ENCODE results near the gene ZNF483. TPM values are rescaled to one million over a fixed set of nuclear protein-coding genes. Genes with fewer than 3 reads are reported as not detected.
A peak's percentile ranks its signal among the peaks of the same experiment; 100 is the strongest.

The ZNF483 gene
- total and polyA plus RNA-seq, 2 of the 4 experiments (the other 2 are of a cell fraction), result 0.10 to 0.90 TPM

DNA sequence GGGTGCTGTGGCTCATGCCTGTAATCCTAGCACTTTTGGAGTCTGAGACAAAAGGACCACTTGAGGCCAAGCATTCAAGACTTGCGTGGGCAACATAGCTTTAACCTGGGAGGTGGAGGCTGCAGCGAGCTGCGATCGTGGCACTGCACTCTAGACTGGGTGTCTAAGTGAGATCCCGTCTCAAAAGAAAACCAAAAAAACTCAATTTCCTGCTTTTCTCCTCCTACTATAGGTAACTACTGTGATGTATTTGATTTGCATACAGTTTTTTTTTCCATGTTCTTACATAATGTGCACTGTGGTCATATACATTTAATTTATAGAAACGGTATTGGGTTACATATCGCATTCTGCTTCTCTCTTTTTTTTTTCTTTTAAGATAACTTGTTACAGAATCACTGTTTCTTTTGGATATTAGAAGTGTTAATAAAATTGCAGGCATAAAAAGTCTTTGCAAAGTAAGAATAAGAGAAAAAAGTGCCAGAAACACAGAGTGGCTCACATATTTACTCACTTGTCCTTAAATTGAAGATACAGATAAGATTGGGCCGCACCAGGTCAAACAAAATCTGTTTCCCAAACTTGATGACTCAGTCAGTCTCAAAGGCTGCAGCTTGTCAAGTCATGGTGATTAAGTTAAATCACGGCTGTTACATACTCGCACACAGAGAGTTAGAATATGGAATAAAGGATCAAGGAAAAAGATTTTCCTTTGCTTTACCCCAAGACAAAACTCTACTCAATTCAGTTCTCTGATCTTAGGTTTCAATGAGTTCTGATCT, 76.4 kb downstream of the ZNF483 start:
- no peak overlapping the region for H3K27ac ChIP-seq (ENCODE audit: insufficient read depth, low read length)
- ATAC-seq (ENCODE audit: low read depth), result no peak
- WGBS, 2 experiments (ENCODE audit: extremely low coverage in 2 of 2, insufficient read length in 1 of 2), result no CpG with 5 or more reads among the region's 10 CpGs

More for the DNA sequence above, 76.4 kb downstream of the ZNF483 start:
- no peak overlapping the region for H2BK15ac ChIP-seq (ENCODE audit: low read depth, low read length)
- H2BK5ac ChIP-seq (ENCODE audit: low read depth, low read length, poor library complexity, severe bottlenecking), result no peak overlapping the region
- H3K27me3 ChIP-seq (ENCODE audit: control insufficient read depth, insufficient read depth, low read length), result no peaks in the 10 kb centered on the region
- H3K4me3 ChIP-seq (ENCODE audit: insufficient read depth, low read depth, low read length), result no peak overlapping the region
- peaks cover 7% of the 10 kb centered on the region; the same call in 1 of the 2 replicates for H3K9me1 ChIP-seq (ENCODE audit: insufficient read depth, low read length)
- H3K14ac ChIP-seq (replicated peaks; ENCODE audit: low read depth, low read length), result no peak overlapping the region
- H2AK9ac ChIP-seq (replicated peaks; ENCODE audit: low read depth, low read length, poor library complexity), result no peak overlapping the region
- no peak overlapping the region for H4K8ac ChIP-seq (ENCODE audit: low read depth in 2 of 2, low read length in 2 of 2)
- no peak overlapping the region for H2AK5ac ChIP-seq (ENCODE audit: low read depth, low read length)
- no peak overlapping the region for H3K4ac ChIP-seq (ENCODE audit: low read depth, low read length)
- no peak overlapping the region for H3K4me2 ChIP-seq (ENCODE audit: low read depth, low read length)
- no peak overlapping the region for H3K56ac ChIP-seq (ENCODE audit: extremely low read depth, insufficient read depth, low read length)
- in situ Hi-C loops (cut with MboI; ENCODE audit: low sequenced_read_pairs) (no loop called here), intact Hi-C loops (cut with micrococcal nuclease) (no loop called here), dilution Hi-C loops (cut with HindIII; ENCODE audit: low sequenced_read_pairs, unreplicated experiment) (no loop called here)
- no peak overlapping the region for H2BK20ac ChIP-seq (ENCODE audit: low read depth, low read length)
- H4K5ac ChIP-seq (ENCODE audit: low read depth, low read length), result no peak overlapping the region
- no peak overlapping the region for H2BK120ac ChIP-seq (ENCODE audit: low read depth, low read length)
- H4K20me1 ChIP-seq (ENCODE audit: insufficient read depth, low read length), result no peaks in the 10 kb centered on the region
- DNase-seq, result peak; percentile 69
- H3K4me1 ChIP-seq (ENCODE audit: control insufficient read depth, insufficient read depth, low read length), result 0 out of 2 replicates have a peak, but pooled peaks cover 2% of the 10 kb centered on the region
- no peak overlapping the region for H3K23ac ChIP-seq (ENCODE audit: low read depth, low read length)
- peaks cover 9 to 34% of the 10 kb centered on the region in 2 experiments for H3K79me1 ChIP-seq (ENCODE audit: low read depth in 1 of 2, low read length in 2 of 2)
- no peak for TF ChIP-seq CTCF (conservative IDR thresholded peaks at IDR 0.05; ENCODE audit: low read depth, low read length)
- no peak for TF ChIP-seq USF2 (IDR thresholded peaks at IDR 0.05; ENCODE audit: low read depth, low read length)
- no peak for TF ChIP-seq SMC3 (IDR thresholded peaks at IDR 0.05; ENCODE audit: low read depth, low read length)
- TF ChIP-seq MAFK (IDR thresholded peaks at IDR 0.05; ENCODE audit: low read depth, low read length), result peak; percentile 47; the same call in 1 of the 2 replicates
- peak; percentile 42; the same call in 1 of the 2 replicates for TF ChIP-seq FOS (IDR thresholded peaks at IDR 0.05; ENCODE audit: low read depth, low read length)
- peak; percentile 83 for TF ChIP-seq NFE2L2 (IDR thresholded peaks at IDR 0.05; ENCODE audit: low read depth, low read length)
- no peak for TF ChIP-seq BHLHE40 (IDR thresholded peaks at IDR 0.05; ENCODE audit: low read depth, low read length)
- no peak overlapping the region for H4K91ac ChIP-seq (ENCODE audit: insufficient read depth, low read depth, low read length)
- H3K9ac ChIP-seq (ENCODE audit: low read depth, low read length), result no peak overlapping the region
- no peak overlapping the region for H2AFZ ChIP-seq (replicated peaks; ENCODE audit: low read length, poor library complexity)
- no peak overlapping the region for H3K18ac ChIP-seq (ENCODE audit: low read depth, low read length)
- no TSS peak for BruUV-seq (replicated peaks)
- ChIA-PET CTCF (interaction anchor here (0.5 to 2.5 kb wide), 3 partner anchors 20 to 1114 kb away, joined by 4 to 5 read pairs (median 4); no protein-coding TSS in a partner anchor), POLR2A (ENCODE audit: unreplicated experiment) (no interaction called here)
- H3K36me3 ChIP-seq (ENCODE audit: control insufficient read depth, insufficient read depth, low read length), result peaks cover 3% of the 10 kb centered on the region
- H3K9me3 ChIP-seq (ENCODE audit: control insufficient read depth, insufficient read depth, low read length), result no peaks in the 10 kb centered on the region

All from IMR-90 (cell line).